HepG2 (cell line): ENCODE data around the gene CHRNG. TPM values are rescaled to one million over a fixed set of nuclear protein-coding genes. Genes with fewer than 3 reads are reported as not detected.

Experiments
- E2F2 ChIP-seq: sonication (generic); formaldehyde crosslinking; IDR thresholded peaks from 2 replicates; pipeline ENCODE4 v1.4.0; 2020; ENCODE audit warnings: missing genetic modification reagents, borderline replicate concordance
- EED ChIP-seq: sonication (generic); formaldehyde crosslinking; IDR thresholded peaks from 2 replicates; pipeline ENCODE4 v1.5.0; 2020; ENCODE audit warnings: mild to moderate bottlenecking, missing genetic modification reagents
- FOXC1 ChIP-seq: sonication (generic); formaldehyde crosslinking; IDR thresholded peaks from 2 replicates; pipeline ENCODE4 v1.8.0; 2022; ENCODE audit warnings: mild to moderate bottlenecking, missing genetic modification reagents, borderline replicate concordance
- GMEB2 ChIP-seq: IDR thresholded peaks from 2 replicates; pipeline ENCODE4 v1.6.1; 2016; ENCODE audit warnings: missing biosample characterization, missing genetic modification reagents, low read depth
- JDP2 ChIP-seq: sonication (generic); formaldehyde crosslinking; IDR thresholded peaks from 2 replicates; pipeline ENCODE4 v1.8.1; 2022; ENCODE audit warnings: missing genetic modification reagents, borderline replicate concordance
- MBD4 ChIP-seq: IDR thresholded peaks from 2 replicates; pipeline ENCODE4 v1.6.1; 2012; ENCODE audit warnings: low read length, inconsistent platforms, borderline replicate concordance
- SAFB2 ChIP-seq: sonication (generic); formaldehyde crosslinking; IDR thresholded peaks from 2 replicates; pipeline ENCODE4 v1.5.1; 2020; ENCODE audit warnings: missing genetic modification reagents, low read depth, mild to moderate bottlenecking, borderline replicate concordance
- SP5 ChIP-seq: IDR thresholded peaks from 2 replicates; pipeline ENCODE4 v1.6.1; 2016; ENCODE audit warnings: low read depth, borderline replicate concordance
- ZBTB10 ChIP-seq: sonication (generic); formaldehyde crosslinking; IDR thresholded peaks from 2 replicates; pipeline ENCODE4 v1.4.0; 2020; ENCODE audit warnings: missing genetic modification reagents, borderline replicate concordance
- ZBTB37 ChIP-seq: sonication (generic); formaldehyde crosslinking; IDR thresholded peaks from 2 replicates; pipeline ENCODE4 v1.4.0; 2020; ENCODE audit warnings: mild to moderate bottlenecking, missing genetic modification reagents
- ZNF337 ChIP-seq: sonication (generic); formaldehyde crosslinking; IDR thresholded peaks from 2 replicates; pipeline ENCODE4 v1.5.1; 2020; ENCODE audit warnings: missing genetic modification reagents, low read depth, mild to moderate bottlenecking, borderline replicate concordance
- ZNF556 ChIP-seq: sonication (generic); formaldehyde crosslinking; IDR thresholded peaks from 2 replicates; pipeline ENCODE4 v1.4.0; 2020; ENCODE audit warnings: mild to moderate bottlenecking, missing genetic modification reagents, borderline replicate concordance
- ZNF674 ChIP-seq: sonication (generic); formaldehyde crosslinking; IDR thresholded peaks from 2 replicates; pipeline ENCODE4 v1.5.0; 2020; ENCODE audit warnings: low read depth, mild to moderate bottlenecking, missing genetic modification reagents
- ZNF891 ChIP-seq: sonication (generic); formaldehyde crosslinking; IDR thresholded peaks from 2 replicates; pipeline ENCODE4 v1.5.0; 2020; ENCODE audit warnings: mild to moderate bottlenecking, missing genetic modification reagents
- polyA plus RNA-seq, 8 experiments: library from polyadenylated mRNA; depleted of rRNA in 3 of 8; stranded (reverse) in 7 of 8; unstranded in 1 of 8; fragments of >200 nt; fragmentation: Illumina TruSeq in 4 of 8; extraction: Trizol in 4 of 8; gene quantifications; 2 replicates each; pipeline versions ENCODE4 v1.2.1 to v1.2.3, GENCODE V29; 2011 to 2016; ENCODE audit warnings: low read depth in 4 of 8, missing spikeins in 1 of 8, mixed read lengths in 1 of 8; ENCODE audit not compliant: insufficient read depth in 1 of 8
- total RNA-seq, 5 experiments: library from RNA; depleted of rRNA; stranded (reverse); fragments of >200 nt; fragmentation: Illumina TruSeq; extraction: Trizol; gene quantifications; 2 replicates each; pipeline ENCODE4 v1.2.3, GENCODE V29; 2016; ENCODE audit warnings: low read depth in 1 of 5

The CHRNG gene
- total and polyA plus RNA-seq, 2 of the 13 experiments (the other 11 are each of a cell fraction or from before 2014, with no cell fraction given), result not detected

- TF ChIP-seq ZBTB10 (CRISPR knock-in tag) (peak; percentile 91), MBD4 (no peak), SP5 (peak; percentile 66; the same call in 1 of the 2 replicates), GMEB2 (CRISPR knock-in tag) (peak; percentile 81), ZNF674 (CRISPR knock-in tag) (peak; percentile 99; the same call in 1 of the 2 replicates), EED (CRISPR knock-in tag) (no peak; the same call in none of the 2 replicates), FOXC1 (CRISPR knock-in tag) (peak; percentile 100), ZNF891 (CRISPR knock-in tag) (peak; percentile 94), SAFB2 (peak; percentile 96), ZNF337 (CRISPR knock-in tag) (peak; percentile 98; the same call in 1 of the 2 replicates), JDP2 (peak; percentile 94), E2F2 (peak; percentile 81), ZNF556 (peak; percentile 99), ZBTB37 (CRISPR knock-in tag) (peak; percentile 57; the same call in 1 of the 2 replicates)
Measured at GRCh38 chr2:232550354-232551249, 11.1 kb downstream of the CHRNG start, which contains the start of the genes EIF4E2 and TIGD1 (continued).
